Measurements from ENCODE around the gene SKIC8.

The SKIC8 gene

DNA sequence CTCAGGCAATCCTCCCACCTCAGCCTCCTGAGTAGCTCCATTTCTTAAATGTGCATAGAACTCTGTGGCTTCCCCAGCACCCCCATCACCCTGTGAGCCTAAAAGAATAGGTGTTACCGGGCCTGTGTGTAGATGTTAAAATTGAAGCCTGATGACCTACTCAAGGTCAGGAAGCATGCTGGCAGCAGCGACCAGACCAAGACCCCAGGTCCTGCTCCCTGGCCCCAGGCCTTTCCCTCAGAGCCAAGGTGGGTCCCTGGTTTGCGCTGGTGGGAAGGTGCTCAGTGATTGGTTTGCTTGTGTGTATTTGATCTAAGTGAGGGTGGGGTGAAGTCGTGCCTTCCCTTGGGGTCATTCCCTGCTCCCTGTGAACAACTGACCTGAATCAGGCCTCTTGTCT, 22.4 kb upstream of the SKIC8 start:
- DNase-seq (ENCODE audit: low read depth): no peak

DNA sequence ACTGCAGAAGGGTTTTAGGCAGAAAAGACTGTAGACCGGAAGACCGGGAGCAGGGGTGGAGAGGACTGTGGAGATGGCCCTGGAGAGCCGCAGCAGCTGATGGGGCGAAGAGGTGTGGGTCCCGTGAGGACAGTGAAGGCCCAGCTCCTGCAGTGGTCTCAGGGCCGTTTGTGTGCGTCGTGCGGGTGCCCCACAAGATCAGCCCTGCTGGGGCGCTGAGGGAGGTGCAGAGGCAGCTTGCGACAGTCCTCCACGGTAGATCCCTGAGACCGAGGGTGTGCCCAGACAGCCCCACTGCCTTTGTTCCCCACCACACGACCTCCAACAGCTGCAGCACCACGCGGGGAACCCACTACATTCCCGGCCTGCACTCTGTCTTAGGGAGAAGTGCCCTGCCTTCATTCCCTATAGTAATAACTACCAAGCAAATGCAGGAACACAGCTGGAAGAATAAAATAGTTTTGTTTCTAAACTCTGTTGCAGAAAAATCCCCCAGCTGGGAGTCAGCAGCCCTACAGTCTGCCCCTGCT, 21.7 kb upstream of the SKIC8 start:
- DNase-seq (ENCODE audit: low read depth): no peak

DNA sequence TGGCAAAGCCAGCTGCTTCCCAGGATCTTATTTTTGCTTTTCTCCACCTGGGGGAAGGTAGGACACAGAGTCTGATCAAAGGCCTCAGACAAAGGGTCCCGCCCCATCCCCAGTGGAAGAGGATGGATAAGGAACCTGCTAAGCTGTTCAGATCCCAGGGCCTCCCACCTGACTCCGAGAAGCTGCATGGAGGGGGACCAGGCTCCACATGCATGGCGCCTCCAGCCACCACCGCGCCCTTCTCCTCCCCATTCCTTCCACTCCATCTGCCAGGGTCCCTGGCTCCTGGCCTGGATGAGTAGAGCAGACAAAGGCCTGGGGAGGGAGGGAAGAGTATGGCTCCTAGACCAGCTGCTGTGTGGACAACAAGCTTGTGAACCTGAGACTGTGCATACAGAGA, 20.8 kb upstream of the SKIC8 start:
- no peak for DNase-seq (ENCODE audit: low read depth)

DNA sequence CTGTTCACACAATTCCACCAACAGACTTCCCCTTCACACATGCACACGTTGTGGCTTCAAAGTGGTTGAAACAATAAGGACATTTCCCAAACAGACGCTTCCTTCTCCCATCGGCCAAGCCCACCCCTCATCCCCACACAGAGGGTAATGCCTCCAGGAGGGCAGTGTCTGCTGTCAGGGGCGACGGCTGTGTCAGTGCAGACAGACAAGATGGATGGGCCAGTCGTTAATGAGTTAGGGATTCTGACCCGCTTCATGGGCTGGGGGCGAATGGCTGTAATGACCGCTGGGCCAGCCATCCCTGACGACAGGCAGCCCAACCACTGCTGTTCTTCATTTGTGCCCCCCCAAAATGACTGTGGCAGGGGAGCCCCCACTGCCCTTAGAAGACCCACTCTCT, 20.2 kb upstream of the SKIC8 start:
- DNase-seq (ENCODE audit: low read depth): no peak

DNA sequence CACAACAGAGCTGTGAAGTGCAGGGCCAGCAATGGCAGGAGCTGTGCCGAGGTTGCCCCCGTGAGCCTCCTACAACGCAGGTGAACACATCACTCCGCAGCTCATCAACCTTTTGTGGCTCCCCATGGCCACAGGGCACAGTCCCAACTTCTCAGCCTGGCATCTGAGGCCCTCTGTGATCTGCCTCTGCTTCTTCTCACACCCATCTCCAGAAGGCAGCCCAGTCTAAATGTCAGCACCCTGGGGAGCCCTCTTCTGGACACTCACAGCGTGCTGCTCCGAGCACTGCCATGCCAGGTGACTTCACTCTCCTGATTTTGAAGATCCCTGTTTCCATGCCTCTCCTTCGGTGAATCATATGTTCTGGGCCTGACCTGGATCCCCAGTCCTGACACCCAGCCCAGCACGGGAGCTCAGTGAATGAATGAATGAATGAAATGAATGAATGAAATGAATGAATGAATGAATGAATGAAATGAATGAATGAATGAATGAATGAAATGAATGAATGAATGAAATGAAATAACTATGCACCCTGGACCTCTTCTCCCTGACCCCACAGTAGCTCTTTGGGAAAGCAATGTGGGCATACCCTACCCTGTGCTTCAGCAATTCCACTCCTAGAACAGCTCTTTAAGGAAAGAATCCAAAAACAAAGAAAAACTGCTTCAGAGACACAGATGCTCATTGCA, 17.9 kb upstream of the SKIC8 start:
- no peak for DNase-seq (ENCODE audit: low read depth)

DNA sequence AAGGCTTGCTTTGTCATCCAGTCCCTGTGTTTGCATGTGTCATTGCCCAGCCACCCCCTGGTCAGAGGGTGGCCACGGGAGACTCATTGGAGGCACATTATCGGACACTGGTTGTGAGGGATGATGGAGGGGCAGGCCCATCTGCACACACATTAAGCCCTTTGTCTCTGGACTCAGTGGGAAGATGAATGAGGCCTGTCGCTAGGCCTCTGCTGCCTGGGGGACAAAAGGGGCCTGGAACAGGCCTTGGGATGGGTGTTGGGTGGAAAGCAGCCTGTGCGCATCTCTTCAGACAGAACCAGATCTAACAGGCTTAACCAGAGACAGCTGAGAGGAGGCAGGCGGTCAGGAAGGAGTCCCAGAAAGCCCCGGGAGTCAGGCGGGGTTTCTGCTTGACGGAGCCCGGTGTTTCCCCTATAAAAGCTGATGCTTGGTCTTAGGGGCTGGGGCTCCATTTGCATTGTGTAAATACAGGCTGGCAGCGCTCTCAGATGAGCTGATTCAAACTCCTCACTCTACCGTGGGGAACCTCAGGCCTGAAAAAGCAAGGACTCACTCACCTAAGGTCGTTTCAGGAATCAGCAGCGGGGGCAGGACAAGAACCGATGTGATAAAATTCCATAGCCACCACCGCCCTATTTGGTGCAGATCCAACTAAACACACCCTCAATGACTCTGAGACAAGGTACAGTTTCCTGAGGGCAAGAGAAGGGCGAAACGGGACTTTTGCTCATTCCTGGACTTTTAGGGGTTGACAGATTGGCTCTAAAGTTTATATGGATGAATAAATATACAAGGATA, 17.1 kb upstream of the SKIC8 start:
- DNase-seq (ENCODE audit: low read depth): no peak

DNA sequence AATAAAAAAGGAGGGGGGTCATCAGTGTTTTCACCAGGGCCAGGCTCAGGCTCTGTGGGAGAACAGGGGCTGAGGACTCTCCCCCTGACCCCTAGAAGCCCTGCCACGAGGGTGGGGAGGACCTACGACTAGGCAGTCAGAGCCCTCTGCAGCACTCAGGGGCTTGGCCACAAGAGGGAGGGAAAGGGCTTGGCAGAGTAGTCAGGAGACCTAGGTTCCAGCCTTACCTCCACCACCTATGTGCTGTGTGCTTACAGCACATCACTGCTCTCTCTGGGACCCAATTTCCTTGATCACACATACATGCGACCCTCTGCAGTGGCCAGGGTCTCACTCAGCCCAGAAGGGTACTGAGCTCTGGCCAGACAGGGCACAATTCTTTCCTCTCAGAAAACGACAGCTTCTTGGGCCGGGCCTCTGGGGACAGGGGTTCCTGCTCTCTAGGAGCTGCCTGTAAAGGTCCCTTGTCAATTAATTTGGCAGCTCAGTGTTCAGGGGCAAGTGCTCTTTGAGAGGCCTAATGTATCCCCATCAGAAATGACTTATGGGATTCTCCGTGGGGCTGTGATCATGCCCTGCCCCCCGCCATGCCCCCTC, 16.4 kb upstream of the SKIC8 start:
- no peak for DNase-seq (ENCODE audit: low read depth)

DNA sequence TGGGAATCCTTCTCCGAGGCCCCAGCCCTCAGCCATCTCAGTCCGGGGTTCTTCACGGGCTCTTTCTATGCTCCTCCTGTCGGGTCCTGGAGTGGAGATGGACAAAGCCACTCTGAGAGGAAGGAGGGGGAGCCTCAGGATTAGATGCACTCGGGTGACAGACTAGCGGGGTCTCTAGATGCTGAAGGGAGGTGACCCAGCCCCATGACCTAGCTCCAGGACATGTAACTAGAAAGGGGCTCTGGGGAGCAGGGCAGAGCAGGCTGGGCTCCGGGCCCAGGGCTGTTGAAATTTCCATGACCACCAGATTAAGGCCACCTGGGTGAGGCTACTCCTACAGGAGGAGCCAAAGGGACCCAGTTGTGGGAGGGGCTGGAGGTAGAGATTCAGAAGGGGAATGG, 14.8 kb upstream of the SKIC8 start:
- no peak for DNase-seq (ENCODE audit: low read depth)

DNA sequence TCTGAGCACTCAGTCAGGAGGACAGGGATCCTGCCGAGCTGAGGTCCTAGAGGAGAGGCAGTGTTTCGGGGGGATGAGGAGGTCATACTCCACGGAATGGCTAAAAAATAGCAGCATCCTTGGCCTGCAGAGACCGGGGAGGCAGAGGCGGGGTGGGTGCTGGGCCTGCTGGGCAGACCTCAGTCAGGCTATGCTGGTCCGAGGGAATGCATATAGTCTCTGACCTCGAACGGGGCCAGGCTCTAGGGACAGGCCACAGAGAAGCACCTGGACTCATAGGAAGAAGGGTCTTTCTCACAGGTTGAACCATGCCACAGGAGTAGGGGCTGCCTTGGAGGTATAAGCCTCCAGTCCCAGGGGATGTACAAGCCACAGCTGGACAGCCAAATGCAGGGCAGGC, 14.0 kb upstream of the SKIC8 start:
- DNase-seq (ENCODE audit: low read depth): no peak

DNA sequence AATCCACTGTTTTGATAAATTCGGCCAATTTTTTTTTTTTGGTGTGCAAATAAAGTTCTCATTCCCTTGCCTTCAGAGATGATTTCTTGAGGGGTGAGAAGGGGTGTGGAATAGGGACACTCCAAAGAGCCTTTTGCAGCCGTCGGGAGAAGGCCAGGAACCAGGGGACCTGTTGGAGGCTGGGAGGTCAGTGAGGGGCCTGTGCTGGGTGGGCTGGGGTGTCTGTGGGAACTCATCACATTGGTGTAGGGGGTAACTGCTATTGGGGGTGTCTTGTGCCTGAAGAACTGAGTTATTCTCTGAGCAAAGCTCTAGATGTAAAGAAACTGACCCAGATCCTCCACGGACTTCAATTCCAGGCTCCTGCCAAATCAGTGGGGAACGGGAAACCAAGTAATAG, 13.5 kb upstream of the SKIC8 start:
- DNase-seq (ENCODE audit: low read depth): no peak

DNA sequence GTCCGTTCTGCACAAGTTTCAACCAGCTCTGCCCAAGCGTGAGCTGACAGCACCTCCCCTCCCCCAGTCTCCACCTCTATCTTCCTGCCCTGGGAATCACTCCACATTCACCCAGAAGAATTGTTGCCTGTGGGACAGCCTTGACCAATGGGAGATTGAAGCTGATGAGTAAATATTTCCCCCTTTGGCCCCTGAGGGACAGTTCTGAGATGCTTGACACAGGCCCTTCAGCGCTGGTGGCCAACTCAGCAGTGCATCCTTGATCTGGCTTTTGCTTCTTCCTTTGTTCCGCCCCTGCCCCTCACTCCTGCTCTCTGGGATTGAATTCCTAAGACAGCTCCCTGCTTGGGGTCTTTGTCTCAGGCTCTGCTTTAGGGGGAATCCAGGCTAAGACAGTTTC, 13.1 kb upstream of the SKIC8 start:
- no peak for DNase-seq (ENCODE audit: low read depth)

DNA sequence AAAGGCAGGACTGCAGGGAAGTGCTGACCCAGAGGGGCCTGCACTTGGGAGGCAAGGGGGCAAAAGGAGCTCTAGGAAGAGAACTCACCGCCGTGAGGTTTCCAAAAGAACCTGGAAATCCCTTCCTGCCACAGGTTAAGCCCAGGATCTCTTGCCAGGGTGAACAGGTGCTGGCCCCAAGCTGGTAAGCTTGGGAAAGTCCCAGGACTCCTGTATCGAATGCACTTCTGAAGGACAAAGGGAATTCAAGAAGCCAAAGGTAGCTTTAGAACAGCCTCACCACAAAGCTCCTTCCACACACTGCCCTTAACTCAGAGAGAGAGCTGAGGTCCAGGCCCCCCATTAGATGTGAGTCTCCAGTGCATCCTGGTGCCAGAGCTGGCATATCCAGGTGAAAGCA, 11.9 kb upstream of the SKIC8 start:
- no peak for DNase-seq (ENCODE audit: low read depth)

DNA sequence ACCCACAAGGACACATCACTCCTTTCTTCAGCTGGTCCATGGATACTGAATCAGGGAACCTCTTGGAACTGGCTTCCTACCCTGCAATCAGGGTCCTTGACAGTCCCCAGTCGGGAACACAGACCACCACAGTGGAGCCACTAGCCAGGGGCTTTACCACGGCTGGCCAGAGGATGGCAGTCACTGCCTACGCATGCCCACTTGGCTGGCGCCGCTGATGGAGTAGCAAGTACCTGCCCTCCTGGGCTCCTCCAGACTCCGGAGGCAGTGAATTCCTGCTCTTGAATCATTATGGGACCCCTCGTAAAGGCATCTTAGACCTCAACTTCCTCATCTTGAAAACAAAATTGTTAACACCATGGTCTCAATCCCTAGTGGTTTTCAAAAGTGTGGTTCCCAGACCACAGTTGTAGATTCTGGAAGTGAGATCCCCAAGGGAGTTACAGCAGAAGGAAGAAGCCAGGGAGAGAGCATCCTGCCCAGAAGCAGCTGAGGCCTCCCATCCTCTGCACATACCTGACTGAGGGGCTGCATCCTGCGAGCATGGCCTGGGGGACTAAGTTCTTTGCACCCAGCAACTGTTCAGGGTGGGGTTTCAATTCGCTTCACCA, 9.1 kb upstream of the SKIC8 start:
- no peak for DNase-seq (ENCODE audit: low read depth)

DNA sequence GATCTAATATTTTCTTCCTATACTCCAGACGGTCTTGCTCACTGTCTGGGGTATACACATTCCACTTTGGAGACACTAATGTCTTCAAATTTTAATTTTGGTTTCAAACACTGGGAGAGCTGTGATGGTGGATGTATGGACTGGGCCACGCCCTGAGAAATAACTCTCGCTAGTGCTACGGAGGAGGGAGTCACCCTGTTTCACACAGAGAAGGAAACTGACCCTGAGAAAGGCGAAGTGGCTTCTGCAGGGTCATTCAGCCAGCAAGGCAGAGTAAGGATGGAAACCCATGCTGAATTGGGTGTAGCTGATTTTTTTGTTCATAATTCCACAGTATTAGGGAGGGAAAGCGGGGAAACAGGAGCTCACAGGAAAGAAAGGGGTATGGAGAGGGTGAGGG, 8.6 kb upstream of the SKIC8 start:
- no peak for DNase-seq (ENCODE audit: low read depth)

DNA sequence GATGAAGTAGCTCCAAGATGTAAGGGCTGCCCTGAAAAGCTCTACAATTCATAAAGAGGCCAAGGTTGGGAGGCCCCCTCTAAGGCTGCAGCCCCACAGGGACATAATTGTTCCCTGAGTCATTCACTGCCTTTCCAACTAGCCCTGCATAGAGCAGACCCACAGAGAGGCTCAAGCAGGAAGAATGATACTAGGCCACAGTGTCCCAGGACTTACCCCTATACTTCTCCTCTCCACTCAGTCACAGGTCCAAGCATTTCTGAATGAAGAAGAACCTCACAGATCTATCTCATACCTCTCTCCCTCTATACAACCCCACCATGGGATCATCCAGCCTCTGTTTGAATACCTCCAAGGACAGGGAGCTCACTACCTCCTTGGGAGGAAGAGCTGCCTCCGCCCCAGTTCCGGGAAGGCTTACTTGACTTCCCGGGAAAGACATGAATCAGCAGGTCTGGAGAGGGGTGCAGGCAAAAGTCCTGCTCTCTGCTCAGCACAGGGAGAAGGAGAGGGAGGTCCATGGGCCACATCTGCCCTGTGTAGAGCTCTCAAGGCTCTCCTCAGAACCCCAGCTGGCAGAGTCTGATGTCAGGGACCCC, 6.9 kb upstream of the SKIC8 start:
- peak; percentile 72 for DNase-seq (ENCODE audit: low read depth)

DNA sequence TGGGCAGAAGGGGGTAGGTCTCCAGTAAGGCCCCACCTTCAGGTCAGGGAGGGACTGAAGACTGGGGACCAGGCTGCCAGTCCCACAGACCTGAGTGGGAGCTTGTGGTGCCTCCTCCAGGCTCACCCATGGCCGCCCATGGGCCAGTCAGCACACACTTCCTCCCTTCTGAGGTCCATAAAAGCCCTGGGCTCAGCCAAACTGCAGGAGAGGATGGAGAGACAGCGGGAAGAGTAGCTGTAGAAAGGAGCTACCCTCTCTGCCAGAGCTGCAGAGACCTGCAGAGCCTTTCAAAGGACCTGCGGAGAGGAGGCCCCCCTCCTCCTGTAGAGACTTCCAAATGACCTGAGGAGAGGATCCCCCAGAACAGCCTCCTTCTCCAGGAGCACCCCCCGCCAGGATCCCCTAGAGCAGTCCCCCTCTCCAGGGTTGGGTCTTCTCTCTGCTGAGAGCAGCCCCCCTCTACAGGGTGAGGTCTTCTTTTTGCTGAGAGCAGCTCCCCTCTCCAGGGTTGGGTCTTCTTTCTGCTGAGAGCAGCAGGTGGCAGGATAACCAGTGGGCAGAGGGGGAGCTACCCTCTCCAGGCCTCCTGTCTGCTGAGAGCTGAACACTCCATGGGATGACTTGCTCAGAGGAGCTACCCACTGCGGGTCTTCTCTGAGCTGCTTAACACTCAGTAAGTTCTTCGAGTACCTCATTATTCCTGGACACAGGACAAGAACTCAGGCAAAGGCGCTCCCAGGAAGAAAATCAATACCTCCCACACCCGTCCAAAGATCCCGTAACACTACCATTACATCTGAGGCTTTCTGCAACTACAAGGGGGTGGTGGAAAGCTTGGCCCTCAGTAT, 5.0 kb upstream of the SKIC8 start:
- no peak for DNase-seq (ENCODE audit: low read depth)

DNA sequence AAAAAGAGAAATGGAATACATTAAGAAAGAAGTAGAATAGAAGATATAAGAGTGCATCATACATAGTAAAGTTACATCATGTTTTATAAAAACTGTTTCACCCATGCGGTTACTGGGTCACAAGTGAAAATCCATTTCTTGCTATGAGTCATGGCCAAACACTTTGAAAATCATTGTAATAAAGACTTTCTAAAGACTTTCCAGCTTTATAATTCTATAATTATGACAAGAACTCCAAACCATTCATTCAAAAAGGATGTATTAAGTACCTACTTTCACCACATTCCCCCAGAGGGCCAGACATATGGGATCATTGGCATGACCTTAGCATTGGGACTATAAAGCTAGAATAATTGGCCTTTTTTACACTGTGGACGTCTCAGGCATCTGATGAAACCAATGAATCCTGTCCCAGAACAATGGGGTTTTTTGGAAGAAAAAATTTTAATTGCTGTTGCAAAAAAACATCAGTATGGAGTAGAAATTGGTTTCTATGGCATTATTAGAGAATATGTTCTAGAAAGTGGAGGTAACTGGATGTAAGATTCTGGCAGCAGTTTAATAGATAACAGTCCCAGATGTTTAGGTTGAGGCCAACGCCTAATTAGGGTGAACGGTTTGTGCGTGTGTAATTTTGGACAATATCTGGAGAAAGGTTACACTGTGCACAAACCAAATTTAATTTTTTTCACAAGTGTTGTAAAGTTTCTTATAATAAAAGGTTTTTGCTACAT, 3.3 kb upstream of the SKIC8 start:
- DNase-seq (ENCODE audit: low read depth): peak; percentile 91

DNA sequence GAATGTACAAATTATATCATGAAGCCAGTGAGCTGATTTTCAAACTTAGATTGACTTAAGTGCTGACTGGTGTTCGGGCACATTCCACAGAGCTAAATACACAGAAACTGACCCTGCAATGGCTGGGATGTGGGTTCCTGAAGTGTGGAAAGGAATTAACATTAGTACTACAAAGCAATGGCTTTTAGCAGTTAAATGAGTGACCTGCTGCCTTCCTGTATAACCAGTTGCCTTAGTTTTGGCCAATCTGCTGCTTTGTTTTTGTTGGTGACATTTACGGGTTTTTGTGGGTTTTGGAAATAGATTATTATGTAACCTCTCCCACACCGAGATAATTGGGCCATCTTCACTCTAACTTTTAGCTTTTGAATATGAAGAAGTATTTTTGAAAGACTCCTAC, 2.4 kb upstream of the SKIC8 start:
- no peak for DNase-seq (ENCODE audit: low read depth)

DNA sequence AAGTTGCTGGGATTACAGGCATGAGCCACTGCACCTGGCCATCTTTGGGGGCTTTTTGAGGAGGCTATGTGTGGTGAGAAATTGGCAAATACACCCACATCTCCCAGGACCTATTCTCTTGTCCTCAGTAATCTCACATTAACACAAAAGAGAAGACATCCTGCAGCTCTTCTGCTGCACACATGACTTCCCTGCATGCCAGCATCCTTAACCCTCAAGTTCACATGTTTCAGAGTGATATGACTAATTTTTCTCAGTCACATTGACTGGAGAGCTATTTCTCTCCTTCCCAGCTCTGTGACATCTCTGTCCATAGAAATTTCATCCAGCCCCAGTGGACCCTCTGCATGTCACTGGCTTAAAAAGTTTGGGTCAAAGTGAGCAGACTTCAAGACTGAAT, 1.9 kb upstream of the SKIC8 start:
- no peak for DNase-seq (ENCODE audit: low read depth)

DNA sequence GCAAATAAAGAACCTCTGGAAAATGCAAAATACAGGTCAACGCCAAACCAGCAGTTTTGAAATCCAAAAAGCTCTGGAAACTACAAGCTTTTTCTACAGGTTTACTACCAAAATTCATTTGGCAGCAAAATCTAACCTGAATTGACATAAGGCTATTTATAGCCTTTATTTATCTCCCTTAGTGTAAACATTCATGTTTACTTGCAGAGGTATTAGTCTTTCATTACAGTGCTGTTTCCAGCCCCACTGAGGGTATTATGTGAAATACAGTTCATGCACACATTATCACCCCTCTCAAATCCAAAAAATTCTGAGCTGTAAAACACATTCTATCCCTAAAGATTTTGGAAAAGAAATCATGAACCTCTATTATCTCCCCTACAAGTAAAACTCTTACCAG, 7.2 kb downstream of the SKIC8 start:
- no peak for DNase-seq (ENCODE audit: low read depth)

DNA sequence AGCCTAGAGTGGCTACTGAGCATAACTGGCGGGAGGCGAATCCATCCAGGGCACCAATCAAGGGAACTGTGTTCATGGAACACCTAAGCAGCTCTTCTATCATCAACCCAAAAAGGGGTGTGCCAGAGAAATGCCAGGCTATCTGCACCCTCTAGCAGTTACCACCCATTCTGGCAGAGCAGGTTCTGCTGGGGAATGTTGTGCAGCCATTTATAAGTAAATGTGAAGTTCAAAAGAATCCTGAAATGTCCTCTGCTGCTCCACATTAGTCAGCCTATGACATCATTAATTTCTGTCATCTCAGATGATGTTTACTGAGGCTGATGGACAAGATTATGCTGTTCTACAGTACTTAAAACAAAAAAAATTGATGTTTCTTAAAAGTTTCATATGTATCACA, 7.7 kb downstream of the SKIC8 start:
- no peak for DNase-seq (ENCODE audit: low read depth)

Data from HS-27A (cell line).